ENCODE measurements around the gene TTYH2.

- TF ChIP-seq CTCF (conservative IDR thresholded peaks at IDR 0.05; ENCODE audit: low read depth, low read length) (no peak), RFX5 (IDR thresholded peaks at IDR 0.05; ENCODE audit: low read depth, low read length) (no peak), USF2 (IDR thresholded peaks at IDR 0.05; ENCODE audit: low read depth, low read length) (peak; percentile 82; the same call in 1 of the 2 replicates), CEBPB (IDR thresholded peaks at IDR 0.05; ENCODE audit: low read depth, low read length) (no peak), POLR2A (IDR thresholded peaks at IDR 0.05; ENCODE audit: low read depth, low read length) (no peak), ELK1 (IDR thresholded peaks at IDR 0.05; ENCODE audit: borderline replicate concordance, low read depth, low read length) (no peak), SMC3 (IDR thresholded peaks at IDR 0.05; ENCODE audit: low read depth, low read length) (no peak), CHD1 (IDR thresholded peaks at IDR 0.05; ENCODE audit: low read depth, low read length) (no peak), MAZ (IDR thresholded peaks at IDR 0.05; ENCODE audit: borderline replicate concordance, low read depth, low read length) (no peak), RAD21 (IDR thresholded peaks at IDR 0.05; ENCODE audit: low read length) (no peak), FOS (IDR thresholded peaks at IDR 0.05; ENCODE audit: low read depth, low read length) (no peak)
Observed at GRCh38 chr17:74190154-74190553, 23.2 kb upstream of the TTYH2 start.
